Activated CD8-positive, alpha-beta memory T cell treated with anti-CD3 and anti-CD28 coated beads, Interleukin-2, amount 50 U/mL, for 4 hours (primary cell): ENCODE data around the gene OR4E2.
"Not testable (repeated sequence)": the region's sequence is repeated elsewhere in the genome, so short reads cannot be mapped to it uniquely, and the experiment has no call there.

Experiments
- DNase-seq: peaks from one replicate; pipeline ENCODE4 v3.0.0-alpha.2; 2020

OR4E2 gene, protein sequence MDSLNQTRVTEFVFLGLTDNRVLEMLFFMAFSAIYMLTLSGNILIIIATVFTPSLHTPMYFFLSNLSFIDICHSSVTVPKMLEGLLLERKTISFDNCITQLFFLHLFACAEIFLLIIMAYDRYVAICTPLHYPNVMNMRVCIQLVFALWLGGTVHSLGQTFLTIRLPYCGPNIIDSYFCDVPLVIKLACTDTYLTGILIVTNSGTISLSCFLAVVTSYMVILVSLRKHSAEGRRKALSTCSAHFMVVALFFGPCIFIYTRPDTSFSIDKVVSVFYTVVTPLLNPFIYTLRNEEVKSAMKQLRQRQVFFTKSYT

DNA sequence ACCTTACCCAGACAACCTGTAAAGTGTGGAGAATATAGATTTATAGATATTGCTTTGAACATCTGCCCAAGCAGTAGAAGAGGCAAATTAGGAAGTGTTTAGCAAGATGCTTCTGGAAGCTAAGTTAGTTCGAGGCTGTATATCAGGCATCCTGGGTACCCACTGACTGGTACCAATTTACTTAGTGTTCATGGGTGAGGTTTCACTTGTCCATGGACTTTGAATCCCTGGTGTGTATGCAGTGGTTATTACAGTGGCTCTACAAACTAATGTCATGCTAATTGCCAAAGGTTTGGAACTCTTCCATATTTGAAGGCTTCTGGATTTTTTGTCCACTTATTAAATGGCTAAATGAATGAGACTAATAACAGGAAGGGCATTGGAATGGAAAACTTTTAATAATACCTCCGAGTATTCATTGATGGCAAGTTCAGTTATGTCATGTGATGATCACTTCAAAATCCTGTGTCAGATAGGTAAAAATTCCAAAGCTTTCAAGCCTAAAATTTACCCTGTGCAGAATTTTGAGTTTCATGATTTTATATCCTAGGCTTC is at the start of gene OR4E2:
Gene OR4E2, plus strand, starts transcription at position 505 of the 555 bp plus-strand sequence. CDS start 11,248 bp downstream, outside the sequence.
- no peak for DNase-seq

DNA sequence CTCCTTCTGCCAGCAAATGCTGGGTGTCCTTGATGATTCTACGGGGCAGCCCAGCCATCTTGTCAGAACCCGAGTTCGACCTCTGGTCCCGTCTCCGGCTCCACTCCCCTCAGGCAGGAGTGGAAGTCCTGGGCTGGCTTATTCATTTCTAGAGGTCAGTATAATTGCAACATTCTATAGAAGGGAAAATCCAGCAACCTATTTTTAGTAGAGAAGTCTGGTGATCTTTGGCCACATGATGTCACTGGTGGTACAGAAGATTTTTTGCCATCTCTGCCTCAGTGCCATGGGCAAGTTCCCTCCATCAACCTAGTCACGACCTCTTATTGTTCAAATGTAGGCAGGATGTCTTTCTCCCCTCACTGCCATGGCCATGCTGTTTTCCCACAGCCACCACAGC is 41.3 kb upstream of the OR4E2 start:
- DNase-seq, result no peak

DNA sequence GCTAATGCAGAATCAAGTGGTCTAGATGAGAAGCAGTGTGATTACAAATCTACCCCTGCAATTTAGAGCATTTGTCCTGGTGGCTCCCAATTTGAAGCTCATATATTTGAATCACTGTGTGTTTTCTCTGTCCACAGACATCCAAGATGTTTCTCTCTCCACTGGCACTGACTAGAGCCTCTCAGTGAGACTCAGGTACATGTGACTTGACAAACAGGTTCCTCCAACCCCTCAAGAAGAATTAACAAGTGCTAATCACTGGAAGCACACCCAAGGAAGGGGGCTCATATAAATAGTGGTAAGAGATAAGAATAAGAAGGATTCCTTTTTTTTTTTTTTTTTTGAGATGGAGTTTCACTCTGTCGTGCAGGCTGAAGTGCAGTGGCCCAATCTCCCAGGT is 39.4 kb upstream of the OR4E2 start:
- no peak for DNase-seq

DNA sequence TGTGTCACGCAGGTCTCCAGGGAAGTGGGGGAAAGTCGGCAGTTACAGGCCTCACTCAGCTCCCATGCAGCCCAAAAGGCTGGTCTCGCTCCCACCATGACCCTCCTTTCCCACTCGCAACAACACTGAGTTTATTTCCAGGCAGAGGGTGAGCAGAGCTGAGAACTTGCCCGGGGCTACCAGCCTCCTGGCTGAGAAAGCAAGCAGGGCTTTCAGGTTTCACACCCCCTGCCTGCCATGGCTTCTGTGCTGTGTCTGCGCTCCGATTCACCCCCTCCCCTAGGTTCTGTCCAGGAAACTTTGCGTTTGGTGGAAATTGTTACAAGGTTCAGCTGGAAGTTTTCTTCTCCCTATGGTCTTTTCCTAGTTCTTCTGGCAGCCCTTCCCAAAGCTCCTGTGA is 36.0 kb upstream of the OR4E2 start:
- no peak for DNase-seq

DNA sequence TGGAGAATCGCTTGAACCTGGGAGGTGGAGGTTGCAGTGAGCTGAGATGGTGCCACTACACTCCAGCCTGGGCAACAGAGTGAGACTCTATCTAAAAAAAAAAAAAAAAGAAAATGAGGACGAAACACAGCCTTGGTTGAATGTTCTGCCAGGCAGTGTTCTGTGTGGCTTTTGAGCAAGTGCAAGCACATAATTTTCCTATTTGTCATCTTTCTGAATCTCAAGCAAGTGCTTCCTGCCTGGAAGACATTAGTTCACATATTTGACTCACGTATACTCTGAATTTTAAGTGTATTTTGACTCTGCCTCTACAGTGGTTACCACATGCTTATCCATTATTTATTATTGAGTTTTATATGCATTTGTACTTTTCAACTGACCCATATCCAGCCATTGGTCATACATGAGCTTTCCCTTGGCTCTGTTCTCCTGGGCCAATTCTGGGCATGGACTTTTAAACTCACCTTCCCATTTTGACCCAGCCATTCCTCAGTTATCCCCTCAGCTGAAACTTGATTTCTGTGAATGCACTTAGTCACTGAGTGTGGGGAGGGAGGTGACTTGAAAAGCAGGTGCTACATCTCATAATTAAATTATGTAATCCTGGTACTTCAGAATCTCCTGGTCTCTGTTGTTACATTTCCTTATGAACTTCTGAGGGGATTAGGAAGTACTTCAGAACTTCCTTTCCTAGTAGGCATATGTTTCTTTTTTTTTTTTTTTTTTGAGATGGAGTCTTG is 27.0 kb upstream of the OR4E2 start:
- DNase-seq, result no peak

DNA sequence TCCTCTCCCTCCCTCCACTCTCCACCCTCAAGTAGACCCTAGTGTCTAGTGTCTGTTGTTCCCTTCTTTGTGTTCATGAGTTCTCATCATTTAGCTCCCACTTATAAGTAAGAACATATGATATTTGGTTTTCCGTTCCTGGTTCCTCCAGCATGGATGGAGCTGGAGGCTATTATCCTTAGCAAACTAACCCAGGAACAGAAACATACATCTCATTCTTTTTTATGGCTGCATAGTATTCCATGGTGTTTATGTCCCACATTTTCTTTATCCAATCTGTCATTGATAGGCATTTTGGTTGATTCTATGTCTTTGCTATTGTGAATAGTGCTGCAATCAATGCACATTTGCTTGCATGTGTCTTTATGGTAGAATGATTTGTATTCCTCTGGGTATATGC is 23.1 kb upstream of the OR4E2 start:
- not testable (repeated sequence) for DNase-seq

DNA sequence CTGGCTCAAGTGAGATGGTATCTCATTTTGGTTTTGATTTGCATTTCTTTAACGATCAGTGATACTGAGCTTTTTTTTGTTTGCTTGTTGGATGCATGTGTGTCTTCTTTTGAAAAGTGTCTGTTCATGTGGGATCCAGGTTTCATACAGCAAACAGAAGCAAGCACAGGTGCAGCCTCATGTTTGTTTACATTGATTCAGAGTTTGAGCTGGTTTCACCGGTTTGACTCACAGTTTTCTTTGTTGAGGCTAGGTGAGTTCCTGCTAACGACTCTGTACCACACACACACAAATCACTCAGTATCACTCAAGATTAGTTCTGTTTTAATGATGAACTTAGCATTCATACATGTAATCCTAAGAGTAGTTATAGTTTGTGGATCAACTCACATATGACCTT is 22.6 kb upstream of the OR4E2 start:
- no peak for DNase-seq

DNA sequence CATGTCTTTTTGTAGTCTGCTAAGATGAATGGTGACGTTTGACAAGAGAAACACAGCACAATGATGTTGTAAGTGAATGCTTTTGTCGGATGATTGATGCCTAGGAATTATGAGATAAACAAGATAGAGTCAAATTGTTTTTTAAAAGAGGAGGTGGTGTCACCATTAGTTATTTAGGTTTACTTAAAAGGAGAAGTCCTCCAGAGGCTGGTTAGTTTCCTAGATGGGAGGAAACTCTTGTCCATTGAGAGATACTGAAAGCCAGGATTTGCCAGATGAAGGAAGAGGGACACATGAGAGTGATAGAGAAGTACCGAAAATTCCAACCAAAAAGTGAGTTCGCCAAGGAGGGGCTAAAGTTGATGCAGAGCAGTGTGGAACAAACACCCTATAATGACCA is 18.8 kb upstream of the OR4E2 start, which contains the start of gene OR10G2:
Gene OR10G2, minus strand, starts transcription at position 101 of the 400 bp plus-strand sequence. Its CDS starts 98 bp downstream, at position 3.
- no peak for DNase-seq

DNA sequence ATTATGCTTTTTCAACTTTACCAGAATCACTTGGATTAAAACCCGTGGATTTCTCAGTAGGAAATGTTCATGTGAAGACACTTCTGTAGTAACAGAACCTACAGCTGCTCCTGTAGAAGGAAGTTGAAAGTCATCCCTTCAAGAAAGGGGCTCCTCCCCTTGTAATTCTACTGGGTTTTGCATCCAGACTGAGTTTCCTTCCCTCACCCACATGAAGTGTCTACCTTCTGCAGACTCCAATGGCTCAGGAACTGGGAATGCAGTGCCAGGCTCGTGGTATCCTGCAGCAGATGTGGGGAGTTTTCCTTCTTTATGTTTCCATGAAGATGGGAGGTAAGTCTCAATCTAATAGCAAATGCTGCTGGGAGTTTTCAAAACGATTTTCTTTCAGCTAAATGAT is 11.0 kb upstream of the OR4E2 start:
- DNase-seq, result no peak

DNA sequence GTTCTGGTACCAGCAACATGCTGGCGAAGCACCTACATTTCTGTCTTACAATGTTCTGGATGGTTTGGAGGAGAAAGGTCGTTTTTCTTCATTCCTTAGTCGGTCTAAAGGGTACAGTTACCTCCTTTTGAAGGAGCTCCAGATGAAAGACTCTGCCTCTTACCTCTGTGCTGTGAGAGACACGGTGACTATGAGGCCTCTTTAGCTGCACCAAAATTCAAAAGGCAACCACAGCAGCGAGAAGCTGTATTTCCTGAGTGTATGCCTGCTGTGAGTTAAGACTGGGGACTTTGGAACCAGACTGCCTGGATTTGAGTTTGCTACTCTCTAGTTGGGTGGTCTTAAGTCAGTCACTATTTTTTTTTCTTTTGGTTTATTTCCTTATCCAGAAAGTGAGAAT is 10.2 kb upstream of the OR4E2 start:
- no peak for DNase-seq

DNA sequence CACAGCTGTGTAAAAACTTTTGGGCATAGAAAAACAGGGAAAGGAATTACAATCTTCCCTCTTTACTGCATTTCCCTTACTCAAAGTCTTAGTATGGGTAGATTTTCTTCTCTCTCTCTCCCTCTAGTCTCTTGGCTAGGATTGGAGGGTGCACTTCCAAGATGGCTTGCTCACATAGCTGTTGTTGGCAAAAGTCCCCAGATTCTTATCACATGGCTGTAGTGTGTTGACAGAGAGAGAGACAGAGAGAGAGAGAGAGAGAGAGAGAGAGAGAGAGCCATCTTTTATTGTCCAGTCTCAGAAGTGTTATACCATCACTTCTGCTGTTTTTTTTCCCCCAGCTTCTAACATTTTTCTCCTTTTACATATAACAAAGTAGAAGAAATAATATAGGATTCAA is 6.3 kb upstream of the OR4E2 start:
- no peak for DNase-seq

DNA sequence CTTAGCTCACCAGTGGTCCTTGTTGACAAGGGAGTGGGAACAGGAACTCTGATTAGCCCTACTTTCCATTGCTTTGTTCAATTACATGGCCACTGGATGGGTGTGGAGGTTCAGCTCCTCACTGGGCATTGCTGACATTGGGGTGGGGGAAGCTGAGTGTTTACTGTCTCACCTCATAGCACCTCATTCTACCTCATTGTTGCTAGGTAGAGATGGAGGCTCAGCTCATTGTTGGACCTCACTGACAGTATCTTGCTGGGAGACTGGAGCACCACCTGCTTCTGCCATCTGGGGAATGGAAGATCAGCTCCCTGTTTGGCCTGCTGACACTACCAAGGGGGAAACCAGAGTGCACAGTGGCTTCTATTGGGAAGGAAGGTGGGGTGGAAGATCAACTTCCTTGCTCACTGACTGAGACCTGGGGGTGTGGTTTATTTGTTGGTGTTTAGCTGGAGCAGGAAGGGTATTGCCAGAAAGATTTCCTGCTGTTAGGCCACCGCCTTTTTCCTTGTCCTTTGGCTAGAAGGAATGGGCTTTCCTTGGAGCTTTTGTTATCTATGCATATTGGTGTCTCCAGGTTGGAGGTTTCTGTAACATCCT is 1.3 kb upstream of the OR4E2 start:
- DNase-seq, result no peak

DNA sequence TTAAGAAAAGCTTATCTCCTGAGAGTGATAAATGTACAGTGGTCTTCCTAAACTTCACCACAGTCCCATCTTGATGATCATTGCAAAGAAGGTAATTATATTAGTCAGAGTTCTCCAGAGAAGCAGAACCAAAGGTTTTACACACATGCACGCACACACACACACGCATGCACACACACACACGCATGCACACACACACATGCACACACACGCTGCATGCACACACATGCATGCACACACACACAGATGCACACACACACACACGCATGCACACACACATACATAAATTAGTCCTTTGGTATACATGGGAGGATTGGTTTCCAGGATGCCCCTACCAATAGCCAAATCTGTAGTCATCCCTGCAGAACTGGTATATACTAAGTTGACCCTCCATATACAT is 580 bp downstream of the OR4E2 start:
- DNase-seq, result no peak

DNA sequence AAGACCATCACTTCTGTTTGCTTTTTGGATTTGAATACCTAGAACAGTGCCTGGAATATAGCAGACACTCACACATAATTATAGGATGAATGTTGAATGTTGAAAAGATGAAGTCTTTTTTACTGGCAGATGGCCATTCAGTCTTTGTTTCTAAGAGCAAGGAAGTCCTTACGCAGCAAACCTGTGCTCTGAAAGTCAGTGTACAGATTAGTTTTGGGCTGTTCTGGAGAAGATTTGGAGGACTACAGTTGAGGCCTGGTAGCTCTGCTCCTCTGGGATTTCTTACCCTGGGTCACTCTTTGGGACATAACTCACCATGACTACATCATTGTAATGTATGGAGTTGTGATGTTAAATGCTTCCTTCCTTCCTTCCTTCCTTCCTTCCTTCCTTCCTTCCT is 3.3 kb downstream of the OR4E2 start:
- DNase-seq, result no peak

DNA sequence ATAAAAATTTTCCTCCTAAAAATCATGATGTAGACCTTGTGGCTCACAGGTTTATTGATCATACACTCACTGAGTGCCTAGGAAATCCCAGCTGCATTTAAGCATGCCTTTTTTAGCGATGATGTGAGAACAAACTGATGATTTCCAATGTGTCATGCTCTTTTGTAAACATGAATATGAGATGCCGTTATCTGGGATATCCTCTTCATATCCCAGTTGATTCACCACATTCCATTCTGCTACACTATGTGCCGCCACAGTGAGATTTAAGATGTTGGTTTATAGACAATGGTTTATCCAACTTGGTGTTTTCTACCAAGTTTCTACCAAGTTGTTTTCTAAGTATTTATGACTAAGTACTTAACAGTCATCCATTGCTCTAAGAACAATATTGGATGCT is 14.7 kb downstream of the OR4E2 start:
- no peak for DNase-seq

DNA sequence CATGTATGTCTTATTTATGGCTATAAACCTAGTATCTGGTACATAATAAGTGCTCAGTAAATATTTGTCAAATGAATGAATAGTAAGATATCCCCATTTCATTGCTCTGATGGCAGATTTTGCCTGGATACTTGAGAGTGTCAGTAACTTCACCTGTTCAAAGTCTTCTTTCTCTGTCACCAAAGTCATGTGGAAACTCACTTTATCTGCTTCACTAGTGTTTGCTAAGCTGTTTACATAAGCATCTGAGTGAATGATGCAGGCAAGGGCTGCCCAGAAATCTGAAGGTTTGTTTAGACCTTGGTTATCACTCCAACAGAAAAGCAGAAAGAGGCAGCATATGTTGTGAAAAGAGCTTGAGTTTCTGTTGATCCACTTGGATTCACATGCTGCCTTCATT is 15.6 kb downstream of the OR4E2 start:
- no peak for DNase-seq

DNA sequence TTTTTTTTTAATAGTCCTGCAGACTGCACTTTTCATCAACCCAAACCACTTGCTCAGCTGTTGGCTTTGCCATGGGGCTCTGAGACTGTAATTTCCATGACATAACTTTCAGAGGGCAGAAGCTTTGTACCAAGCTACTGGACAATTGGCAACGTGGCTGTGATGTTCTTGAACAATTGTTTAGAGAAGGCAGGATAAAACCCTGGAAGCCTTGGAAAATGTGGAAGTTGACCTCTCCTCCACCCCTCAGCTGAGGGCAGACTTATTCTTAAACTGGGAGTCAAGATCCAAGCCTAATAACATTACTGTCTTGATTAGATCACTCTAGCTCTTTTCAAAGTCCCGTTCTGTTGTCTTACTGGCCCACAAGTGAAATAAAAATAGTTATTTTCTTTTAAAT is 17.7 kb downstream of the OR4E2 start:
- no peak for DNase-seq

DNA sequence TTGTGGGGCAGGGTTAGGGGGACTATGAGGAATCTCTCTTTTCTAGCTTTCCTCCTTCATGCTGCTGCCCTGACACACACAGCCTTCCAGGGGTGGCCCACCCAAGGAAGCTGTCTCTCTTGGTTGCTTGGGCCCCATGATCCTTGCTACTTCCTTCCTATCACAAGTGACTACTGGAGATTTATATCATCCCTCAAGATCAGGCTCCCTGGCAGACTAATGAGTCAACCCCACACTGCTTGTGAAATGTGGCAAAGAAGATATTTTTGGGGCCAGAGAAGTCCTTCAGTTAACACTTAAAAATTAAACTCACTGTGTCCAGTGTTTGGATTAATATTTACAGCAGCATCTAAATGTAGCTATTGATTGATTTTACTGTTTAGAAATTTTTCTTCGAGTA is 18.5 kb downstream of the OR4E2 start:
- no peak for DNase-seq

DNA sequence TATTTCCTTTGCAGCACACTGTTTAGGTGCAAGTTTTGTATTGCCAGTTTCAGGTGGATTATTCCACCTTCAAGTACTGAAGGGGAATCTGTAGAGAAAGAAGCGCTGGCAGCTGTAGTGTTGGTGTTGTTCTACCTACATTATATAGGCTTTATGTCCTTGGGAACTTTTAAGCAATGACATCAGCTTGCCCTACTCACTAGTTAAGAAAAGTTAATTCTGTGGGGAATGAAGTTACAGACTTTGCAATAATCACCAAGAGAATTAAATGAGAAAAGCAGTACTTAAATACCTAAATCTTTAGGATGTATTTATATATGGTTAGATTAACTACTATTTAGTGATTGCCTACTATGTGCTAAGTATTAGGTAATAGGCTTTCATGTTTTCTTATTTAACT is 20.1 kb downstream of the OR4E2 start, which contains the start of gene OR4E1:
Gene OR4E1, minus strand, starts transcription at position 101 of the 400 bp plus-strand sequence. CDS start 2,883 bp downstream, outside the sequence.
- no peak for DNase-seq

DNA sequence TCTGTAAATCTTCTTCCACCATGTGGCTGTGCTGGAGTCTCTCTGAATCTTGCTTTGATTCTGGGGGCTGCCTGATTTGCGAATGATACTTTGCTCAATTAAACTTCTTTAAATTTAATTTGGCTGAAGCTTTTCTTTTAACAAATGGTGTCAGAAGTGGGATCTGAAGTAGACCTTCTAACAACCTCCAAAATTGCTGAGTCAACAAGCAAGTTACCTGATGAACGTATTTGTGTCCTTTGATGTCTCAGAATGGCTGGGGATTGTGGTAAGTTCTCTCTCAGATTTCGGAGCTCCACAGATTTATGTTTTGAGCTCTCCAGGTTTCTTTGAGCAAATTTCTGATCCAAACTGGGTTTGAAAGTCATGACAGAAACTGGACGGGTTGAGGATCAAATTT is 21.9 kb downstream of the OR4E2 start:
- DNase-seq, result no peak

DNA sequence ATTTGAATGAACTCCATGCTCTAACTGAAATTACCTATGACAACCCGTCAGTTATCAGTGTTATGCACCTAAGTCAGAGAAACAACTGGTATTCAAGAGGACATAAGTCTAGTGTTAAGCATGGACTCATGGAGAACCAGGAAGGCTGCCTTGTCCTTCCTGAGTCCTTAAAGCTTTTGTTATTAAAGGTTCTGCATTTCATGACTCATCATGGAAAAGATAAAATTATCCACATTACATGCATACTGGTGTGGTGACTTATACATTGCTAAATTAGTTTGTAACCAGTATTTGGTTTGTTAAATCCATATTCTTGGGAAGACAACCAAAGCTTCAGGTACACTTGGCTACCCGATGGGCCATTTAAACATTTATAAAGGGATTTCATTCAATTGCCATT is 26.4 kb downstream of the OR4E2 start:
- no peak for DNase-seq

DNA sequence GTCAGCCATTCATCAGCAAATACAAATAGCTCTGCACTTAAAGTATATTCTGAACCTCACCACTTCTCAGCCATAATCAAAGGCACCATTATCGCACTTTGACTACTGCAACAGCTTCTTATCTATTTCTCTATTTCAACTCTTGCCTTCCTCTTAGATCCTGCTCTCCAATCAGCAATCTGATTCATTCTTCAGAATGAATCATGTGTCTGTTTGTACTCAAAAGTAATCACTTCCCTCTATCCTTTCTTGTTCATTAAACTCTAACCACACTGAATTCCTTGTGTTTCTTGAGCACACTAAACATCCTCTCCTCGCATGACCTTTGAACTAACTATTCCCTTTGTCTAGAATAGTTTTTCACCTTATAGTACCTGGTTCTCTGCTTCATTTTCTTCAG is 32.8 kb downstream of the OR4E2 start:
- DNase-seq, result no peak

DNA sequence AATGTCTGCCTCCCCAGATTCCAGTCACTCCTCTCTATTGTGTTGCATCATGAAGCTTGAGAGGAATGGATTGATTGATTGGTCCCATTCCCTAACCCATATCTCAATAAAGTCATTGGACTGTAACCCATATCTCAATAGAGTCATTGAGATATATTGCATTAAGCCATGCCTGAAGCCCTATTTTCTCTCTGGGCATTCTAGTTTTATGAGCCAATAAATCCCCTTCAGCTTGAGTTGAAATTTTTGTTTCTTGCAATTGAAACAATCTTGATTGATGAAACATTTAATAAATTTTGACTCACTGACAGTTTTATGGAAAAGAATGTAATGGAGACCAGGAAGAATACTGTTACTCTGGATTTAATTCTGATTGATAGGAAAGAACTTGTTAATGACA is 40.8 kb downstream of the OR4E2 start:
- DNase-seq, result no peak

DNA sequence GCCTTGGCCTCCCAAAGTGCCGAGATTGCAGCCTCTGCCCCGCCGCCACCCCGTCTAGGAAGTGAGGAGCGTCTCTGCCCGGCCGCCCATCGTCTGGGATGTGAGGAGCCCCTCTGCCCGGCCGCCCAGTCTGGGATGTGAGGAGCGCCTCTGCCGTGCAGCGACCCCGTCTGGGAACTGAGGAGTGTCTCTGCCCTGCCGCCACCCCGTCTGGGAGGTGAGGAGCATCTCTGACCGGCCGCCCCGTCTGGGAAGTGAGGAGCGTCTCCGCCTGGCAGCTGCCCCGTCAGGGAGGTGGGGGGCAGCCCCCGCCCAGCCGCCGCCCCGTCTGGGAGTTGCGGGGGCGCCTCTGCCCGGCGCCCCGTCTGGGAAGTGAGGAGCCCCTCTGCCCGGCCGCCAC is 44.0 kb downstream of the OR4E2 start:
- not testable (repeated sequence) for DNase-seq
